ENCODE results near the gene LCTL.
"Not testable (repeated sequence)": the region's sequence is repeated elsewhere in the genome, so short reads cannot be mapped to it uniquely, and the experiment has no call there.

Gene LCTL

GRCh38 chr15:66500346-66500745 lies 65.5 kb downstream of the LCTL start:
- DNase-seq (ENCODE audit: low read depth in 2 of 2): not testable (repeated sequence)

- no peak for DNase-seq (ENCODE audit: low read depth in 2 of 2)
Measured at GRCh38 chr15:66498501-66499386, 67.1 kb downstream of the LCTL start.
